ENCODE data around the gene JAKMIP1.

JAKMIP1 gene

GRCh38 chr4:6043188-6043587 lies 157.2 kb downstream of the JAKMIP1 start:
- no peaks in the 10 kb centered on the region for H3K9me3 ChIP-seq (ENCODE audit: severe bottlenecking)
- ATAC-seq (ENCODE audit: low read depth) (no peak), DNase-seq (ENCODE audit: low spot score) (no peak)
- no peak overlapping the region for H3K27ac ChIP-seq (ENCODE audit: poor library complexity, severe bottlenecking)
- peaks cover 15% of the 10 kb centered on the region for H3K27me3 ChIP-seq (ENCODE audit: insufficient read depth, poor library complexity, severe bottlenecking)
- H3K4me1 ChIP-seq (ENCODE audit: insufficient read depth, poor library complexity, severe bottlenecking): no peaks in the 10 kb centered on the region
- H3K4me3 ChIP-seq (ENCODE audit: severe bottlenecking): no peak overlapping the region
- no peak for TF ChIP-seq CTCF (IDR thresholded peaks at IDR 0.05; ENCODE audit: poor library complexity, severe bottlenecking)
- H3K36me3 ChIP-seq (ENCODE audit: low read depth): no peaks in the 10 kb centered on the region

GRCh38 chr4:6042293-6043063 lies 157.9 kb downstream of the JAKMIP1 start:
- Histone ChIP-seq H3K36me3 (ENCODE audit: low read depth) (no peaks in the 10 kb centered on the region), H3K4me1 (ENCODE audit: insufficient read depth, poor library complexity, severe bottlenecking) (no peaks in the 10 kb centered on the region), H3K9me3 (ENCODE audit: severe bottlenecking) (no peaks in the 10 kb centered on the region), H3K27ac (ENCODE audit: poor library complexity, severe bottlenecking) (no peak overlapping the region), H3K4me3 (ENCODE audit: severe bottlenecking) (no peak overlapping the region), H3K27me3 (ENCODE audit: insufficient read depth, poor library complexity, severe bottlenecking) (peaks cover 12% of the 10 kb centered on the region)
- ATAC-seq (ENCODE audit: low read depth) (no peak), DNase-seq (ENCODE audit: low spot score) (no peak)
- TF ChIP-seq CTCF (IDR thresholded peaks at IDR 0.05; ENCODE audit: poor library complexity, severe bottlenecking): no peak

GRCh38 chr4:6041800-6042199 lies 158.5 kb downstream of the JAKMIP1 start:
- Histone ChIP-seq H3K27me3 (ENCODE audit: insufficient read depth, poor library complexity, severe bottlenecking) (peaks cover 10% of the 10 kb centered on the region), H3K9me3 (ENCODE audit: severe bottlenecking) (no peaks in the 10 kb centered on the region), H3K4me1 (ENCODE audit: insufficient read depth, poor library complexity, severe bottlenecking) (no peaks in the 10 kb centered on the region), H3K27ac (ENCODE audit: poor library complexity, severe bottlenecking) (no peak overlapping the region), H3K36me3 (ENCODE audit: low read depth) (no peaks in the 10 kb centered on the region), H3K4me3 (ENCODE audit: severe bottlenecking) (no peak overlapping the region)
- no peak for DNase-seq (ENCODE audit: low spot score)
- ATAC-seq (ENCODE audit: low read depth): no peak
- TF ChIP-seq CTCF (IDR thresholded peaks at IDR 0.05; ENCODE audit: poor library complexity, severe bottlenecking): no peak

- H3K27me3 ChIP-seq (ENCODE audit: insufficient read depth, poor library complexity, severe bottlenecking): no peaks in the 10 kb centered on the region
- DNase-seq (ENCODE audit: low spot score) (no peak), ATAC-seq (ENCODE audit: low read depth) (no peak)
- H3K36me3 ChIP-seq (ENCODE audit: low read depth): no peaks in the 10 kb centered on the region
- no peak overlapping the region for H3K4me3 ChIP-seq (ENCODE audit: severe bottlenecking)
- no peak for TF ChIP-seq CTCF (IDR thresholded peaks at IDR 0.05; ENCODE audit: poor library complexity, severe bottlenecking)
- no peak overlapping the region for H3K27ac ChIP-seq (ENCODE audit: poor library complexity, severe bottlenecking)
- H3K4me1 ChIP-seq (ENCODE audit: insufficient read depth, poor library complexity, severe bottlenecking): no peaks in the 10 kb centered on the region
- H3K9me3 ChIP-seq (ENCODE audit: severe bottlenecking): no peaks in the 10 kb centered on the region
These were observed 161.6 kb downstream of the JAKMIP1 start for GRCh38 chr4:6038711-6039110.

GRCh38 chr4:6035786-6036185 lies 164.6 kb downstream of the JAKMIP1 start:
- ATAC-seq (ENCODE audit: low read depth): no peak
- no peak for DNase-seq (ENCODE audit: low spot score)
- no peak overlapping the region for H3K27ac ChIP-seq (ENCODE audit: poor library complexity, severe bottlenecking)
- TF ChIP-seq CTCF (IDR thresholded peaks at IDR 0.05; ENCODE audit: poor library complexity, severe bottlenecking): no peak
- no peaks in the 10 kb centered on the region for H3K4me1 ChIP-seq (ENCODE audit: insufficient read depth, poor library complexity, severe bottlenecking)
- no peaks in the 10 kb centered on the region for H3K9me3 ChIP-seq (ENCODE audit: severe bottlenecking)
- H3K36me3 ChIP-seq (ENCODE audit: low read depth): no peaks in the 10 kb centered on the region
- no peaks in the 10 kb centered on the region for H3K27me3 ChIP-seq (ENCODE audit: insufficient read depth, poor library complexity, severe bottlenecking)
- H3K4me3 ChIP-seq (ENCODE audit: severe bottlenecking): no peak overlapping the region
